HepG2 (cell line): ENCODE measurements around the gene SPATC1L. TPM values are rescaled to one million over a fixed set of nuclear protein-coding genes. Genes with fewer than 3 reads are reported as not detected.

Source experiments
- BRCA1 ChIP-seq: sonication (generic); formaldehyde crosslinking; IDR thresholded peaks from 2 replicates; pipeline ENCODE4 v1.4.0; 2020; ENCODE audit warnings: missing genetic modification reagents
- ELF3 ChIP-seq: IDR thresholded peaks from 2 replicates; pipeline ENCODE4 v1.6.1; 2016; ENCODE audit warnings: missing genetic modification reagents, missing compliant biosample characterization
- ETV6 ChIP-seq: sonication (generic); formaldehyde crosslinking; conservative IDR thresholded peaks from 2 replicates; pipeline ENCODE4 v1.4.0; 2020; ENCODE audit warnings: missing genetic modification reagents
- HIVEP1 ChIP-seq: sonication (generic); formaldehyde crosslinking; IDR thresholded peaks from 2 replicates; pipeline ENCODE4 v1.4.0; 2020; ENCODE audit warnings: mild to moderate bottlenecking, missing genetic modification reagents
- JARID2 ChIP-seq: sonication (generic); formaldehyde crosslinking; IDR thresholded peaks from 2 replicates; pipeline ENCODE4 v1.8.1; 2023; ENCODE audit warnings: missing genetic modification reagents, inconsistent platforms; ENCODE audit not compliant: insufficient replicate concordance
- KDM4B ChIP-seq: sonication (generic); formaldehyde crosslinking; IDR thresholded peaks from 2 replicates; pipeline ENCODE4 v1.4.0; 2020; ENCODE audit warnings: missing genetic modification reagents
- MTF2 ChIP-seq: sonication (generic); formaldehyde crosslinking; IDR thresholded peaks from 2 replicates; pipeline ENCODE4 v1.5.0; 2020; ENCODE audit warnings: missing genetic modification reagents, borderline replicate concordance
- NCOA1 ChIP-seq: sonication (generic); formaldehyde crosslinking; IDR thresholded peaks from 2 replicates; pipeline ENCODE4 v1.9.0; 2021; ENCODE audit warnings: missing genetic modification reagents
- NFKB2 ChIP-seq: sonication (generic); formaldehyde crosslinking; IDR thresholded peaks from 2 replicates; pipeline ENCODE4 v1.4.0; 2020; ENCODE audit warnings: missing genetic modification reagents, borderline replicate concordance
- NFYB ChIP-seq: sonication (generic); formaldehyde crosslinking; IDR thresholded peaks from 2 replicates; pipeline ENCODE4 v1.4.0; 2020; ENCODE audit warnings: missing genetic modification reagents
- PHF8 ChIP-seq: sonication (generic); formaldehyde crosslinking; IDR thresholded peaks from 2 replicates; pipeline ENCODE4 v1.5.0; 2020; ENCODE audit warnings: missing genetic modification reagents
- RARG ChIP-seq: sonication (generic); formaldehyde crosslinking; IDR thresholded peaks from 2 replicates; pipeline ENCODE4 v1.4.0; 2020; ENCODE audit warnings: low read depth, mild to moderate bottlenecking, missing genetic modification reagents
- SCMH1 ChIP-seq: sonication (generic); formaldehyde crosslinking; IDR thresholded peaks from 2 replicates; pipeline ENCODE4 v1.9.0; 2021; ENCODE audit warnings: missing genetic modification reagents, mild to moderate bottlenecking, borderline replicate concordance
- SOX13 ChIP-seq, 3 experiments: fragments of 450-650 bp in 1 of 3; sonication (generic) in 1 of 3; formaldehyde crosslinking in 1 of 3; IDR thresholded peaks in 2 of 3; conservative IDR thresholded peaks in 1 of 3; 2 replicates each; pipeline versions ENCODE4 v1.5.0 to v1.6.1; 2016 to 2020; ENCODE audit warnings: antibody characterized with exemption in 1 of 3, mild to moderate bottlenecking in 1 of 3, missing compliant biosample characterization in 1 of 3, missing genetic modification reagents in 1 of 3, moderate library complexity in 1 of 3
- SRSF1 ChIP-seq: fragments of 200-400 bp; formaldehyde crosslinking; optimal IDR thresholded peaks from 2 replicates; pipeline ENCODE3; 2017; ENCODE audit warnings: mild to moderate bottlenecking, low read depth, low read length, moderate library complexity
- SRY ChIP-seq: sonication (generic); formaldehyde crosslinking; IDR thresholded peaks from 2 replicates; pipeline ENCODE4 v1.8.0; 2022; ENCODE audit warnings: mild to moderate bottlenecking, missing genetic modification reagents
- TBX2 ChIP-seq: sonication (generic); formaldehyde crosslinking; IDR thresholded peaks from 2 replicates; pipeline ENCODE4 v1.5.0; 2020; ENCODE audit warnings: missing genetic modification reagents, mild to moderate bottlenecking, borderline replicate concordance
- ZFY ChIP-seq: sonication (generic); formaldehyde crosslinking; IDR thresholded peaks from 2 replicates; pipeline ENCODE4 v1.4.0; 2020; ENCODE audit warnings: missing genetic modification reagents
- ZNF333 ChIP-seq: sonication (generic); formaldehyde crosslinking; IDR thresholded peaks from 2 replicates; pipeline ENCODE4 v1.4.0; 2020; ENCODE audit warnings: mild to moderate bottlenecking, missing genetic modification reagents, borderline replicate concordance
- ZNF546 ChIP-seq: sonication (generic); formaldehyde crosslinking; conservative IDR thresholded peaks from 2 replicates; pipeline ENCODE4 v1.8.1; 2023; ENCODE audit warnings: mild to moderate bottlenecking, missing genetic modification reagents
- ZNF687 ChIP-seq: sonication (generic); formaldehyde crosslinking; IDR thresholded peaks from 2 replicates; pipeline ENCODE4 v1.5.1; 2020; ENCODE audit warnings: mild to moderate bottlenecking, missing genetic modification reagents, moderate library complexity
- ZNF772 ChIP-seq: sonication (generic); formaldehyde crosslinking; IDR thresholded peaks from 2 replicates; pipeline ENCODE4 v1.5.0; 2020; ENCODE audit warnings: mild to moderate bottlenecking, missing genetic modification reagents
- ZSCAN12 ChIP-seq: sonication (generic); formaldehyde crosslinking; IDR thresholded peaks from 2 replicates; pipeline ENCODE4 v1.9.0; 2021; ENCODE audit warnings: mild to moderate bottlenecking, missing genetic modification reagents
- polyA plus RNA-seq, 8 experiments: library from polyadenylated mRNA; depleted of rRNA in 3 of 8; stranded (reverse) in 7 of 8; unstranded in 1 of 8; fragments of >200 nt; fragmentation: Illumina TruSeq in 4 of 8; extraction: Trizol in 4 of 8; gene quantifications; 2 replicates each; pipeline versions ENCODE4 v1.2.1 to v1.2.3, GENCODE V29; 2011 to 2016; ENCODE audit warnings: low read depth in 4 of 8, missing spikeins in 1 of 8, mixed read lengths in 1 of 8; ENCODE audit not compliant: insufficient read depth in 1 of 8
- total RNA-seq, 5 experiments: library from RNA; depleted of rRNA; stranded (reverse); fragments of >200 nt; fragmentation: Illumina TruSeq; extraction: Trizol; gene quantifications; 2 replicates each; pipeline ENCODE4 v1.2.3, GENCODE V29; 2016; ENCODE audit warnings: low read depth in 1 of 5
- TF ChIP-seq, protein P1 (sequence below): IDR thresholded peaks from 2 replicates; pipeline ENCODE4 v1.6.1; 2016; ENCODE audit warnings: missing compliant biosample characterization, missing genetic modification reagents, borderline replicate concordance
- TF ChIP-seq, protein P2 (sequence below): sonication (generic); formaldehyde crosslinking; IDR thresholded peaks from 2 replicates; pipeline ENCODE4 v1.8.1; 2023; ENCODE audit warnings: missing genetic modification reagents, mild to moderate bottlenecking, borderline replicate concordance

SPATC1L gene
- total and polyA plus RNA-seq, 2 of the 13 experiments (the other 11 are each of a cell fraction or from before 2014, with no cell fraction given): 1.4 to 3.3 TPM

- 0 out of 2 replicates have a peak, but pooled peaks have one; percentile 25 for TF ChIP-seq SRY (CRISPR knock-in tag)
- TF ChIP-seq SOX13 (IDR thresholded peaks at IDR 0.05): no peak
- peak in 1 of 2 experiments; percentile 31; a peak in 1 of 4 replicates for TF ChIP-seq SOX13 (CRISPR knock-in tag; conservative IDR thresholded peaks at IDR 0.05 in 1 of 2, IDR thresholded peaks at IDR 0.05 in 1 of 2)
- TF ChIP-seq ZNF772 (CRISPR knock-in tag): peak; percentile 43; the same call in 1 of the 2 replicates
- TF ChIP-seq ZFY (CRISPR knock-in tag): no peak; the same call in 1 of the 2 replicates
- no peak for TF ChIP-seq BRCA1
- no peak for TF ChIP-seq JARID2 (CRISPR knock-in tag)
- no peak for TF ChIP-seq SRSF1
- peak; percentile 66; the same call in 1 of the 2 replicates for TF ChIP-seq TBX2 (CRISPR knock-in tag)
- TF ChIP-seq, protein P1, sequence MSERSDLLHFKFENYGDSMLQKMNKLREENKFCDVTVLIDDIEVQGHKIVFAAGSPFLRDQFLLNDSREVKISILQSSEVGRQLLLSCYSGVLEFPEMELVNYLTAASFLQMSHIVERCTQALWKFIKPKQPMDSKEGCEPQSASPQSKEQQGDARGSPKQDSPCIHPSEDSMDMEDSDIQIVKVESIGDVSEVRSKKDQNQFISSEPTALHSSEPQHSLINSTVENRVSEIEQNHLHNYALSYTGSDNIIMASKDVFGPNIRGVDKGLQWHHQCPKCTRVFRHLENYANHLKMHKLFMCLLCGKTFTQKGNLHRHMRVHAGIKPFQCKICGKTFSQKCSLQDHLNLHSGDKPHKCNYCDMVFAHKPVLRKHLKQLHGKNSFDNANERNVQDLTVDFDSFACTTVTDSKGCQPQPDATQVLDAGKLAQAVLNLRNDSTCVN (CRISPR knock-in tag): 0 out of 2 replicates have a peak, but pooled peaks have one; percentile 38
- TF ChIP-seq ZNF687 (CRISPR knock-in tag): peak; percentile 71
- no peak for TF ChIP-seq MTF2 (CRISPR knock-in tag)
- no peak for TF ChIP-seq RARG
- peak; percentile 13; the same call in 1 of the 2 replicates for TF ChIP-seq ZNF333 (CRISPR knock-in tag)
- peak; percentile 42 for TF ChIP-seq ELF3 (CRISPR knock-in tag)
- peak; percentile 53 for TF ChIP-seq PHF8 (CRISPR knock-in tag)
- no peak for TF ChIP-seq SCMH1 (CRISPR knock-in tag)
- 0 out of 2 replicates have a peak, but pooled peaks have one; percentile 49 for TF ChIP-seq HIVEP1 (CRISPR knock-in tag)
- TF ChIP-seq ZNF546 (CRISPR knock-in tag): peak; percentile 63; the same call in 1 of the 2 replicates
- no peak for TF ChIP-seq ETV6 (CRISPR knock-in tag)
- TF ChIP-seq NFKB2: peak; percentile 69; the same call in 1 of the 2 replicates
- TF ChIP-seq ZSCAN12 (CRISPR knock-in tag): no peak; the same call in 1 of the 2 replicates
- peak; percentile 85 for TF ChIP-seq NFYB (CRISPR knock-in tag)
- TF ChIP-seq, protein P2, sequence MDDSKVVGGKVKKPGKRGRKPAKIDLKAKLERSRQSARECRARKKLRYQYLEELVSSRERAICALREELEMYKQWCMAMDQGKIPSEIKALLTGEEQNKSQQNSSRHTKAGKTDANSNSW (CRISPR knock-in tag): no peak
- TF ChIP-seq KDM4B (CRISPR knock-in tag): no peak; the same call in 1 of the 2 replicates
- TF ChIP-seq NCOA1 (CRISPR knock-in tag): no peak
These were observed 44.2 kb upstream of the SPATC1L start, which contains the start of gene LSS (continued) for GRCh38 chr21:46228345-46229051.
